Measurements from ENCODE around the gene USP48. TPM values are rescaled to one million over a fixed set of nuclear protein-coding genes. Genes with fewer than 3 reads are reported as not detected.

The USP48 gene
- total and polyA plus RNA-seq, 5 donors from 2014 or later: 31.3 to 126 (median 39.2) TPM

GRCh38 chr1:21759818-21760217, 23.1 kb downstream of the USP48 start:
- Mint-ChIP-seq H3K9me3 (no peaks in the 10 kb centered on the region), H3K4me1 (peaks cover 25 to 66% (median 39%) of the 10 kb centered on the region in 4 donors), H3K27me3 (no peaks in the 10 kb centered on the region), H3K27ac (peak overlapping the region in 1 of 3 donors; percentile 85), H3K36me3 (peaks cover 3% of the 10 kb centered on the region), H3K4me3 (peak overlapping the region in 2 of 4 donors; percentile 18 to 21)
- DNase-seq: no peak
- H3K4me3 ChIP-seq (ENCODE audit: low read depth, low read length): no peak overlapping the region
- H3K9me3 ChIP-seq (ENCODE audit: control insufficient read depth in 2 of 2, low read length in 2 of 2): no peaks in the 10 kb centered on the region
- H3K36me3 ChIP-seq (ENCODE audit: control insufficient read depth, insufficient read depth, low read length): peaks cover 17% of the 10 kb centered on the region
- no peaks in the 10 kb centered on the region for H3K27me3 ChIP-seq (ENCODE audit: control insufficient read depth, insufficient read depth, low read length)
- peaks cover 9% of the 10 kb centered on the region for H3K4me1 ChIP-seq (ENCODE audit: control insufficient read depth, insufficient read depth, low read length, poor library complexity, severe bottlenecking)
- ATAC-seq (ENCODE audit: low read depth in 2 of 2): no peak
- H3K27ac ChIP-seq (ENCODE audit: insufficient read depth, low read length, poor library complexity, severe bottlenecking): no peak overlapping the region

- Mint-ChIP-seq H3K27me3 (no peaks in the 10 kb centered on the region), H3K9me3 (no peaks in the 10 kb centered on the region), H3K4me1 (peaks cover 26 to 62% (median 37%) of the 10 kb centered on the region in 4 donors), H3K27ac (peak overlapping the region in 2 of 3 donors; percentile 32 to 85), H3K4me3 (peak overlapping the region in 1 of 4 donors; percentile 61), H3K36me3 (peaks cover 7% of the 10 kb centered on the region)
- no peaks in the 10 kb centered on the region for H3K9me3 ChIP-seq (ENCODE audit: control insufficient read depth in 2 of 2, low read length in 2 of 2)
- peaks cover 23% of the 10 kb centered on the region for H3K36me3 ChIP-seq (ENCODE audit: control insufficient read depth, insufficient read depth, low read length)
- ATAC-seq (ENCODE audit: low read depth in 2 of 2) (no peak), DNase-seq (no peak)
- no peaks in the 10 kb centered on the region for H3K27me3 ChIP-seq (ENCODE audit: control insufficient read depth, insufficient read depth, low read length)
- peaks cover 9% of the 10 kb centered on the region for H3K4me1 ChIP-seq (ENCODE audit: control insufficient read depth, insufficient read depth, low read length, poor library complexity, severe bottlenecking)
- peak overlapping the region; percentile 22 for H3K4me3 ChIP-seq (ENCODE audit: low read depth, low read length)
- no peak overlapping the region for H3K27ac ChIP-seq (ENCODE audit: insufficient read depth, low read length, poor library complexity, severe bottlenecking)
Measured at GRCh38 chr1:21759182-21759581, 23.8 kb downstream of the USP48 start.

DNA sequence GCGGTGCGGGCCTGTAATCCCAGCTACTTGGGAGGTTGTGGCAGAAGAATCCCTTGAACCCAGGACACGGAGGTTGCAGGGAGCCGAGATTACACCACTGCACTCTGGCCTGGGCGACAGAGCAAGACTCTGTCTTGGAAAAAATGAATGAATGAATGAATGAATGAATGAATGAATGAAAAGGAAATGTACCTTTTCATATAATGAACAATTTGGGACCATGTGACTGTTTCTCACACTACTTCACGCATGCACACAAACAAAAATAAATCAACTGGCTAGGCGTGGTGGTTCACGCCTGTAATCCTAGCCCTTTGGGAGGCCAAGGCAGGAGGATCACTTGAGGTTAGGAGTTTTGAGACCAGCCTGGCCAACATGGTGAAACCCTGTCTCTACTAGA, 24.3 kb downstream of the USP48 start:
- Mint-ChIP-seq H3K27ac (peak overlapping the region in 2 of 3 donors; percentile 42 to 74), H3K9me3 (no peaks in the 10 kb centered on the region)

GRCh38 chr1:21756393-21757089, 26.4 kb downstream of the USP48 start:
- Mint-ChIP-seq H3K9me3 (no peaks in the 10 kb centered on the region), H3K27ac (no peak overlapping the region), H3K36me3 (peaks cover 7% of the 10 kb centered on the region), H3K4me3 (no peak overlapping the region), H3K4me1 (peaks cover 15 to 39% (median 29%) of the 10 kb centered on the region in 4 donors), H3K27me3 (no peaks in the 10 kb centered on the region)
- H3K4me3 ChIP-seq (ENCODE audit: low read depth, low read length): no peak overlapping the region
- H3K27me3 ChIP-seq (ENCODE audit: control insufficient read depth, insufficient read depth, low read length): no peaks in the 10 kb centered on the region
- peak overlapping the region; percentile 2 for H3K27ac ChIP-seq (ENCODE audit: insufficient read depth, low read length, poor library complexity, severe bottlenecking)
- H3K36me3 ChIP-seq (ENCODE audit: control insufficient read depth, insufficient read depth, low read length): peaks cover 49% of the 10 kb centered on the region
- H3K4me1 ChIP-seq (ENCODE audit: control insufficient read depth, insufficient read depth, low read length, poor library complexity, severe bottlenecking): no peaks in the 10 kb centered on the region
- no peaks in the 10 kb centered on the region for H3K9me3 ChIP-seq (ENCODE audit: control insufficient read depth in 2 of 2, low read length in 2 of 2)
- DNase-seq: no peak
- no peak for ATAC-seq (ENCODE audit: low read depth in 2 of 2)

More for the DNA sequence above, 24.3 kb downstream of the USP48 start:
- Histone ChIP-seq H3K36me3 (ENCODE audit: control insufficient read depth, insufficient read depth, low read length) (peaks cover 29% of the 10 kb centered on the region), H3K4me3 (ENCODE audit: low read depth, low read length) (no peak overlapping the region), H3K4me1 (ENCODE audit: control insufficient read depth, insufficient read depth, low read length, poor library complexity, severe bottlenecking) (peaks cover 6% of the 10 kb centered on the region), H3K27me3 (ENCODE audit: control insufficient read depth, insufficient read depth, low read length) (no peaks in the 10 kb centered on the region), H3K9me3 (ENCODE audit: control insufficient read depth in 2 of 2, low read length in 2 of 2) (no peaks in the 10 kb centered on the region), H3K27ac (ENCODE audit: insufficient read depth, low read length, poor library complexity, severe bottlenecking) (no peak overlapping the region)
- no peaks in the 10 kb centered on the region for H3K27me3 Mint-ChIP-seq
- ATAC-seq (ENCODE audit: low read depth in 2 of 2) (no peak), DNase-seq (no peak)
- peaks cover 7% of the 10 kb centered on the region for H3K36me3 Mint-ChIP-seq
- peaks cover 25 to 57% (median 34%) of the 10 kb centered on the region in 4 donors for H3K4me1 Mint-ChIP-seq
- H3K4me3 Mint-ChIP-seq: peak overlapping the region in 1 of 4 donors; percentile 61

GRCh38 chr1:21755067-21755466, 27.9 kb downstream of the USP48 start:
- Histone ChIP-seq H3K9me3 (ENCODE audit: control insufficient read depth in 2 of 2, low read length in 2 of 2) (no peaks in the 10 kb centered on the region), H3K4me3 (ENCODE audit: low read depth, low read length) (no peak overlapping the region), H3K27me3 (ENCODE audit: control insufficient read depth, insufficient read depth, low read length) (no peaks in the 10 kb centered on the region), H3K27ac (ENCODE audit: insufficient read depth, low read length, poor library complexity, severe bottlenecking) (no peak overlapping the region), H3K4me1 (ENCODE audit: control insufficient read depth, insufficient read depth, low read length, poor library complexity, severe bottlenecking) (no peaks in the 10 kb centered on the region), H3K36me3 (ENCODE audit: control insufficient read depth, insufficient read depth, low read length) (peaks cover 61% of the 10 kb centered on the region)
- ATAC-seq (ENCODE audit: low read depth in 2 of 2) (no peak), DNase-seq (no peak)
- no peaks in the 10 kb centered on the region for H3K9me3 Mint-ChIP-seq
- H3K36me3 Mint-ChIP-seq: peaks cover 19% of the 10 kb centered on the region
- H3K27ac Mint-ChIP-seq: peak overlapping the region in 2 of 3 donors; percentile 10 to 36
- peaks cover 16 to 34% (median 28%) of the 10 kb centered on the region in 4 donors for H3K4me1 Mint-ChIP-seq
- no peaks in the 10 kb centered on the region for H3K27me3 Mint-ChIP-seq
- H3K4me3 Mint-ChIP-seq: no peak overlapping the region

DNA sequence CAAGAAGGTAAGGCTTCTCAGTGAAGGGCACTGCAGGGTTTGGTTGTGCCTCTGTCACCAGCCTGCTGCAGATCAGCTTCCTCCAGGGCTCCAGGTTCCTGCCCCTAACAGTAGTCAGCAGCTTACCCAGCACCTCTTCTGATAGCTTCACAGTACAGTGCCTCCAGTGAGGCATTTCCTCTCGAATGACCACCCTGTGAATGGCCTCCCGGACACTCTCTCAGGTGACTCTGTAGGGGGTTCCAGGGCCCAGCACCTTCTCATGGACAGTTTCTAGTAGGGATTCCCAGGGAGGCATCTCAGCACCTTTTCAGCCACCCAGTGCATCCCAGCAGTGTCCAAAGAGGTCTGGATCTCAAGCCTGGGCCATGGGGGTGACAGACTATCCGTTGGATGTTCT, 28.4 kb downstream of the USP48 start:
- peaks cover 24% of the 10 kb centered on the region for H3K36me3 Mint-ChIP-seq
- no peak overlapping the region for H3K4me3 Mint-ChIP-seq
- Histone ChIP-seq H3K4me3 (ENCODE audit: low read depth, low read length) (no peak overlapping the region), H3K9me3 (ENCODE audit: control insufficient read depth in 2 of 2, low read length in 2 of 2) (no peaks in the 10 kb centered on the region), H3K4me1 (ENCODE audit: control insufficient read depth, insufficient read depth, low read length, poor library complexity, severe bottlenecking) (no peaks in the 10 kb centered on the region), H3K27ac (ENCODE audit: insufficient read depth, low read length, poor library complexity, severe bottlenecking) (no peak overlapping the region), H3K27me3 (ENCODE audit: control insufficient read depth, insufficient read depth, low read length) (no peaks in the 10 kb centered on the region), H3K36me3 (ENCODE audit: control insufficient read depth, insufficient read depth, low read length) (peaks cover 64% of the 10 kb centered on the region)
- DNase-seq: no peak
- H3K27ac Mint-ChIP-seq: peak overlapping the region; percentile 36 to 67 (median 57)
- H3K9me3 Mint-ChIP-seq: no peaks in the 10 kb centered on the region
- peaks cover 15 to 29% (median 24%) of the 10 kb centered on the region in 4 donors for H3K4me1 Mint-ChIP-seq
- ATAC-seq (ENCODE audit: low read depth in 2 of 2): no peak
- no peaks in the 10 kb centered on the region for H3K27me3 Mint-ChIP-seq

GRCh38 chr1:21752186-21752585, 30.8 kb downstream of the USP48 start:
- H3K27me3 Mint-ChIP-seq: no peaks in the 10 kb centered on the region
- Histone ChIP-seq H3K36me3 (ENCODE audit: control insufficient read depth, insufficient read depth, low read length) (peaks cover 80% of the 10 kb centered on the region), H3K27me3 (ENCODE audit: control insufficient read depth, insufficient read depth, low read length) (no peaks in the 10 kb centered on the region), H3K27ac (ENCODE audit: insufficient read depth, low read length, poor library complexity, severe bottlenecking) (no peak overlapping the region), H3K4me1 (ENCODE audit: control insufficient read depth, insufficient read depth, low read length, poor library complexity, severe bottlenecking) (no peaks in the 10 kb centered on the region), H3K4me3 (ENCODE audit: low read depth, low read length) (no peak overlapping the region), H3K9me3 (ENCODE audit: control insufficient read depth in 2 of 2, low read length in 2 of 2) (no peaks in the 10 kb centered on the region)
- H3K4me1 Mint-ChIP-seq: peaks cover 4 to 10% (median 5%) of the 10 kb centered on the region in 4 donors
- no peak for ATAC-seq (ENCODE audit: low read depth in 2 of 2)
- no peaks in the 10 kb centered on the region for H3K9me3 Mint-ChIP-seq
- DNase-seq: no peak
- peaks cover 28% of the 10 kb centered on the region for H3K36me3 Mint-ChIP-seq
- no peak overlapping the region for H3K4me3 Mint-ChIP-seq
- no peak overlapping the region for H3K27ac Mint-ChIP-seq

- ATAC-seq (ENCODE audit: low read depth in 2 of 2) (no peak), DNase-seq (no peak)
- peaks cover 3 to 10% (median 5%) of the 10 kb centered on the region in 4 donors for H3K4me1 Mint-ChIP-seq
- no peaks in the 10 kb centered on the region for H3K27me3 Mint-ChIP-seq
- H3K27ac Mint-ChIP-seq: no peak overlapping the region
- H3K36me3 Mint-ChIP-seq: peaks cover 28% of the 10 kb centered on the region
- Histone ChIP-seq H3K4me3 (ENCODE audit: low read depth, low read length) (no peak overlapping the region), H3K9me3 (ENCODE audit: control insufficient read depth in 2 of 2, low read length in 2 of 2) (no peaks in the 10 kb centered on the region), H3K27ac (ENCODE audit: insufficient read depth, low read length, poor library complexity, severe bottlenecking) (no peak overlapping the region), H3K27me3 (ENCODE audit: control insufficient read depth, insufficient read depth, low read length) (no peaks in the 10 kb centered on the region), H3K36me3 (ENCODE audit: control insufficient read depth, insufficient read depth, low read length) (peaks cover 86% of the 10 kb centered on the region), H3K4me1 (ENCODE audit: control insufficient read depth, insufficient read depth, low read length, poor library complexity, severe bottlenecking) (no peaks in the 10 kb centered on the region)
- H3K4me3 Mint-ChIP-seq: no peak overlapping the region
- H3K9me3 Mint-ChIP-seq: no peaks in the 10 kb centered on the region
Measured at GRCh38 chr1:21751281-21751680, 31.7 kb downstream of the USP48 start.
